HG03469 (cell line): ENCODE measurements around the gene PRICKLE3.
"Not testable (repeated sequence)": the region's sequence is repeated elsewhere in the genome, so short reads cannot be mapped to it uniquely, and the experiment has no call there.

Experiments
- ATAC-seq: cut with Tn5 transposase; IDR thresholded peaks from one replicate; pipeline ENCODE4 v1.9.1; 2021; ENCODE audit warnings: mild to moderate bottlenecking, moderate library complexity, moderate number of reproducible peaks; ENCODE audit not compliant: unreplicated experiment

Gene PRICKLE3

GRCh38 chrX:49187028-49187394, 838 bp upstream of the PRICKLE3 start:
- no peak for ATAC-seq

GRCh38 chrX:49184294-49185281, 1.6 kb downstream of the PRICKLE3 start:
- no peak for ATAC-seq

- ATAC-seq = no peak
Measured at GRCh38 chrX:49183701-49184281, 2.4 kb downstream of the PRICKLE3 start.

GRCh38 chrX:49179358-49179757, 6.8 kb downstream of the PRICKLE3 start:
- no peak for ATAC-seq

DNA sequence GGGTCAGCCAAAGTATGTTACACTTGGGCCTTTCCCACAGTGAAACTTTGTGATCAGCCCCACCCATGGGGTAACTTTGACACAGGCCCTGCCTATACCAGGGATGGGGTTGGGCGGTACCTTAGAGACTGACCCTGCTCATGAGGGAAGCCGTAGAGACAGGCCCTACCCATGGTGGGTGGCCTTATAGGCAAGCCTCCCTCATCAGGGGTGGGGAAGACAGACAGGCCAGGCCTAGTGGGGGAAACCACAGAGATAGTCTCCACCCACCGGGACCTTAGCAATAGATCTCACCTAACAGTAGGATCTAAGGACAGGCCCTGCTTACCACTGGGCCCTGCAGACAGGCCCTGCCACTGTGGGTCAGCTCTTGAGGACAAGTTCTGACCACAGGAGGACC, 7.6 kb downstream of the PRICKLE3 start:
- ATAC-seq = no peak

- no peak for ATAC-seq
Measured at GRCh38 chrX:49177873-49178480, 8.2 kb downstream of the PRICKLE3 start.

DNA sequence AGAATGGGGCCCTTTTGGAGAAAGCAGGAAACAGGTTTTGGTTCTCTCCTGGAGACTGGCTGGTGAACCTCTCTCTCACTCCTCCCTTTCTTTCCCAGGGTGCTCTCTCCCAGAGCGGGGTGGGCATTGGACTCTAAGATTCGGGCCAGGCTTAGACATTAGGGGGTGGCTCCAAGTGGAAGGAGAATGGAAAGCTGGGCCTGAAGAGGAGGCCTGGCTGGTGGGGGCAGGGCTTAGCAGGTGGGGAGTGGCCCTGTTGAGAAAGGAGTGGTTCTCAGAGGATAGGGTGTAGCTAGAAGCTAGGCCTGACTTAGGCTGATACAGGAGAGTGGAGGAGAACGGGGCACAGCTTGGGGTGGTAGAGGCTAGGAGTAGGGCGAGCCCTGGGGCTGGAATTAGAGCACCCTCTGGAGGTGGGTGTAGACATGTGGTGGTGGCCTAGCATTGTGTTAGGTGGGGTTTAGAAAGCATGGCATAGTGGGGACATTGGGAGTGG, 8.8 kb downstream of the PRICKLE3 start:
- ATAC-seq = no peak

- ATAC-seq = no peak
Measured at GRCh38 chrX:49176421-49177326, 9.5 kb downstream of the PRICKLE3 start.

GRCh38 chrX:49175435-49176274, 10.5 kb downstream of the PRICKLE3 start:
- ATAC-seq = no peak

DNA sequence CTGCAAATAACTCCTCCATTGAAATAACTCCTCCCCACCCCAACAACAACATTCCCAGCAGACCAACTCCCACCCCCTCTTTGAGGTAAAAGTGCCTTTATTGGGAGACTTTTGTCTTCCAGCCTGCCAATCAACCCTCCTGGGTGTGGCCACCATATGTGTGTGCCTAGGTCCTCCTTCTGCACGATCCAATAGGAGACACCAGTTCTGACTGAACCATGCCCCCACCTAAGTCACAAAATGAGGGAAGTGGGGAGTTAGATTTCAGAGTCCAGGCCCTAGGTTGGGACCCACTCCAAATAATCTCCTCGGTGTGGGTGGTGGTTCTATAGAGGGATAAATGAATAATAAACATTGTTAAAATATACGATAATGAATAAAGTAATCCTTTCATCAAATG, 11.4 kb downstream of the PRICKLE3 start:
- no peak for ATAC-seq

- ATAC-seq = not testable (repeated sequence)
Measured at GRCh38 chrX:49173544-49173943, 12.6 kb downstream of the PRICKLE3 start.

DNA sequence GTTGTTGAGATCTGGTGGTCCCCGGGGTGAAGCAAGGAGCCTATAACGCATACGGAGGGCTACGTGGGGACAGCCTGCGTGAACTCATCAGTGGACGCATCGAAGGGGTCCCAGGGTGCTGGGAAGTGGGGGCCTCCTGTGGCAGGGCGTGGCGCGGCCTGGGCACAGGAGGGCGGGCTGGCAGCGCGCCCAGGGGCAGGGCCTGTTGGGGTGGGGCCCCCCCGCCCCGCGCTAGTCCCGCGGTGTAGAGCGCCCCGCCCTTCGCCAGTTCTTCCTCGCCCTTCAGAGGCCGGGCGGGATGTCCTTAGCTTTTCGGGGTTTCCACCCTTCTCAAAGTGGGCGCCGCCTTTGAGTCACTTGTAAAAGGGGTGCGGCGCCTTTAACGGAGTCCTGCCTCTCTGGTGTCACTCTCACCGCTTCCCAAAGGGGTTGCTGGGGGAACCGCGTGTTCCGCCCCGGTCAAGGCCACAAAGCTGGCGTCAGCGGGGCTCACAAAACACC, 13.8 kb downstream of the PRICKLE3 start:
- ATAC-seq = peak; percentile 68

DNA sequence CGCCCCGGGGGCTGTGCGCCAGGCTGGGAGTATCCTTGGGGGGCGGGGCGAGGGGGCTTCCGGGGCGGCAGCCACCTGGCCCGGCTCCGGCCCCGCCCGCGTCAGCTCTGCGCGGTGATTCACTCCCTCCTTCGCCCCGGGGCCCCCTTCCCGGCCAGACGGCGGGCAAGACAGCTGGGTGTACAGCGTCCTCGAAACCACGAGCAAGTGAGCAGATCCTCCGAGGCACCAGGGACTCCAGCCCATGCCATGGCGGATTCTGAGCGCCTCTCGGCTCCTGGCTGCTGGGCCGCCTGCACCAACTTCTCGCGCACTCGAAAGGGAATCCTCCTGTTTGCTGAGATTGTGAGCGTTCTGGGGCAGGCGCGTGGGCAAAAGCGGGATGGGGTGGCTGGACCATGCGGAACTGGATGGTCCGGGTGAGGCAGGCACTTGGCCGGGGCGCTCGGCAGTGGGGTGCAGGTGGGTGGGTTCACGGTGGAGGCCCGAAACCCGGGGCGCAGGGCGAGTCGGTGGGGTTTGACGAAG, 14.4 kb downstream of the PRICKLE3 start, which contains the start of gene PLP2:
PLP2 (plus strand) TSS at position 147 of the 528 bp plus-strand sequence; CDS start at position 250, 103 bp downstream.
- ATAC-seq = no peak

GRCh38 chrX:49167740-49168108, 18.4 kb downstream of the PRICKLE3 start:
- no peak for ATAC-seq

GRCh38 chrX:49166914-49167739, 19.0 kb downstream of the PRICKLE3 start:
- ATAC-seq = no peak

DNA sequence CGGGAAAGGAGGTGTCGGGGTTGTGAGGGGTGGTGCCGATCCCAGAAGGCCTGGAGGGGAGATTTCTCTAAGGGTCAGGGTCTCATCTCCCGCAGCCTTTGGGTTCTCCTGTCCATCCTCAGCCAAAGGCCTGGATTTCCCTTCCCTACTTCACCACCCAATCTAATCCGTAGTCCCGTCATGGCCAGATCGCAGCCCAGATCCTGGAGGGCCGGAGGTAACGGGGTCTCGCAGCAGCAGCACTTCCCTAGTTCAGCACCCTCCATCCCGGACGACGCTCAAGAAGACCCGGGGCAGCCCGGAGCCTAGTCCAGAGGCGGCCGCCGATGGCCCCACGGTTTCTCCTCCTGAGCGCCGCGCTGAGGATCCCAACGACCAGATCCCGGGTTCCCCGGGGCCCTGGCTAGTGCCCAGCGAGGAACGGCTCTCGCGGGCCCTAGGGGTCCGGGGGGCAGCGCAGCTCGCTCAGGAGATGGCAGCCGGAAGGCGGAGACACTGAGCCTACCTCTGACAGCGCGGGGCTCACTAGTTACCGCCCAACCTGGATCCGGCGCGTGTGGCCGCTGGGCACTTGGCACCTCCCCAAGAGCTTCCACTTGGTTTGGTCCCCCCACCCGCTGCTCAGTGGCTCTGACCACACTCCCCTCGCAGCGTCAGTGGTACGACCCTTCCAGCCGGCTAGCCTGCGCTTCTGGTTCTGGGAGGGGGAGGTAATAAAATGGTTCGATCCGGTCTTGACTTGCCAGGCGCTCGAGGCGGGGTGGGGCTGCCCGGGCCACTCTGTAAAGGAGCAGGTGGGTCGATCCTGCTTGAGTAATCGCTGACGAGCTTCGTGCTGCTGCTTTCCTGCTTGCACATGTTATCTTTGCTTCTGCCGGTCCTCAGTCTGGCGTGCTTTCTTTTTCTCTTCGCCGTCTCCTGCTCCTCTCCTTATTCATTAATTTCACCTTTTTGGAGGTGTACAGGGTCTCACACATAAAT, 20.0 kb downstream of the PRICKLE3 start:
- ATAC-seq = no peak
